NCI-H1694 (cell line): ENCODE measurements around the gene MAS1L.

ENCODE experiments used
- DNase-seq: peaks from one replicate; lab custom pipeline; 2025; lab: John Stamatoyannopoulos, UW

The MAS1L gene

GRCh38 chr6:29487660-29488059 lies at the start of gene MAS1L:
Gene MAS1L, minus strand, starts transcription at chr6:29487956. Its CDS starts 54 bp downstream, at chr6:29487902.
- no peak for DNase-seq

- DNase-seq = no peak
Observed at GRCh38 chr6:29532320-29532951, 44.7 kb upstream of the MAS1L start.

GRCh38 chr6:29531668-29532067 lies 43.9 kb upstream of the MAS1L start:
- no peak for DNase-seq

- no peak for DNase-seq
Observed at GRCh38 chr6:29530671-29531310, 43.0 kb upstream of the MAS1L start.

GRCh38 chr6:29529956-29530355 lies 42.2 kb upstream of the MAS1L start:
- no peak for DNase-seq

- no peak for DNase-seq
Observed at GRCh38 chr6:29528988-29529560, 41.3 kb upstream of the MAS1L start.

GRCh38 chr6:29528300-29528931 lies 40.7 kb upstream of the MAS1L start:
- DNase-seq = no peak

- DNase-seq = no peak
Observed at GRCh38 chr6:29527564-29527963, 39.8 kb upstream of the MAS1L start.

GRCh38 chr6:29527126-29527525 lies 39.4 kb upstream of the MAS1L start:
- DNase-seq = no peak

GRCh38 chr6:29525311-29525639 lies 37.5 kb upstream of the MAS1L start:
- no peak for DNase-seq

GRCh38 chr6:29524444-29525310 lies 36.9 kb upstream of the MAS1L start:
- DNase-seq = no peak

- DNase-seq = no peak
Observed at GRCh38 chr6:29524044-29524443, 36.3 kb upstream of the MAS1L start.

GRCh38 chr6:29522227-29522626 lies 34.5 kb upstream of the MAS1L start:
- no peak for DNase-seq

- no peak for DNase-seq
Observed at GRCh38 chr6:29521006-29521680, 33.4 kb upstream of the MAS1L start.

- DNase-seq = no peak
Observed at GRCh38 chr6:29520232-29520631, 32.5 kb upstream of the MAS1L start.

GRCh38 chr6:29519291-29520010 lies 31.7 kb upstream of the MAS1L start:
- no peak for DNase-seq

GRCh38 chr6:29517728-29518440 lies 30.1 kb upstream of the MAS1L start:
- DNase-seq = no peak

GRCh38 chr6:29517245-29517644 lies 29.5 kb upstream of the MAS1L start:
- DNase-seq = no peak

GRCh38 chr6:29516108-29516507 lies 28.4 kb upstream of the MAS1L start:
- no peak for DNase-seq

- no peak for DNase-seq
Observed at GRCh38 chr6:29510746-29511300, 23.1 kb upstream of the MAS1L start.
